Adipocyte (in vitro differentiated cells): Measurements from ENCODE around the gene FAM199X.

ENCODE experiments used
- DNase-seq: peaks from one replicate; pipeline ENCODE4 v3.0.0-alpha.2; 2015; ENCODE audit warnings: low read depth
- H3K27me3 ChIP-seq: replicated peaks from 2 replicates; pipeline ENCODE4 v1.7.0; 2013; ENCODE audit warnings: mild to moderate bottlenecking, low read length, moderate library complexity; ENCODE audit not compliant: control insufficient read depth, insufficient read depth
- H3K36me3 ChIP-seq: 2 replicates; pipeline ENCODE4 v1.7.0; 2013; ENCODE audit warnings: low read length, mild to moderate bottlenecking, moderate library complexity; ENCODE audit not compliant: control insufficient read depth, insufficient read depth, severe bottlenecking
- H3K4me1 ChIP-seq: 2 replicates; pipeline ENCODE4 v1.7.0; 2013; ENCODE audit warnings: mild to moderate bottlenecking, low read length, moderate library complexity; ENCODE audit not compliant: control insufficient read depth, insufficient read depth
- H3K4me3 ChIP-seq: 2 replicates; pipeline ENCODE4 v1.7.0; 2013; ENCODE audit warnings: mild to moderate bottlenecking, low read length, moderate library complexity
- H3K9ac ChIP-seq: 2 replicates; pipeline ENCODE4 v1.7.0; 2013; ENCODE audit warnings: mild to moderate bottlenecking, low read length, moderate library complexity
- H3K9me3 ChIP-seq: 2 replicates; pipeline ENCODE4 v1.7.0; 2013; ENCODE audit warnings: mild to moderate bottlenecking, low read length, moderate library complexity; ENCODE audit not compliant: control insufficient read depth

FAM199X gene

GRCh38 chrX:104165894-104166734, at the start of gene FAM199X:
Gene FAM199X, plus strand, starts transcription at chrX:104166453. Its CDS starts 333 bp downstream, at chrX:104166786.
- H3K36me3 ChIP-seq: peaks cover 2% of the 10 kb centered on the region
- peak within 1 kb of the TSS; percentile 89 for H3K4me3 ChIP-seq
- H3K9me3 ChIP-seq: no peaks in the 10 kb centered on the region
- peaks cover 12% of the 10 kb centered on the region for H3K4me1 ChIP-seq
- H3K9ac ChIP-seq: peak within 1 kb of the TSS; percentile 92
- H3K27me3 ChIP-seq: peaks cover 5% of the 10 kb centered on the region
- peak; percentile 89 for DNase-seq

GRCh38 chrX:104117759-104118158, 48.5 kb upstream of the FAM199X start:
- no peak for DNase-seq
- peaks cover 8% of the 10 kb centered on the region for H3K9me3 ChIP-seq
- peaks cover 35% of the 10 kb centered on the region for H3K27me3 ChIP-seq
- no peaks in the 10 kb centered on the region for H3K36me3 ChIP-seq
- H3K4me1 ChIP-seq: no peaks in the 10 kb centered on the region
- no peak overlapping the region for H3K9ac ChIP-seq
- no peak overlapping the region for H3K4me3 ChIP-seq

DNA sequence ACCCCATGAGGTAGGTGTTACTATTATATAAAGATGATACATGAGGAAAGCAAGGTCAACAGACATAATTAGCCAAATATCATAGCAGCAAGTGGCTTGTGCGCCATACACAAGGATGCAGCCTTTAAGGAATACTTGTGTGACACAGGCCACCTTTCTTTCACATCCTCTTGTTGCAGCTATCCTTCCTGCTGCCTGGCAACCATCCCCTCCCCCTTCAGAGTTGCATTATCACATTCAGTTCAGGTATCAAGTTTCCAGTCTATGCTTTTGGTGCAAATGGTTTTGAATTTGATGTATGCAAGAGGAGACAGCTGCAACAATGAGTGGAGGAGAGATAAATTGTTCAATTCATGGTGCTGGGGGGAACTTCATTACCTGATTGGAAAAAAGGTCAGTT, 47.5 kb upstream of the FAM199X start:
- H3K4me1 ChIP-seq: no peaks in the 10 kb centered on the region
- peaks cover 34% of the 10 kb centered on the region for H3K27me3 ChIP-seq
- no peak overlapping the region for H3K9ac ChIP-seq
- no peak overlapping the region for H3K4me3 ChIP-seq
- no peak for DNase-seq
- H3K36me3 ChIP-seq: no peaks in the 10 kb centered on the region
- peaks cover 8% of the 10 kb centered on the region for H3K9me3 ChIP-seq

GRCh38 chrX:104122829-104123228, 43.4 kb upstream of the FAM199X start:
- Histone ChIP-seq H3K9me3 (peaks cover 8% of the 10 kb centered on the region), H3K4me1 (no peaks in the 10 kb centered on the region), H3K4me3 (no peak overlapping the region), H3K27me3 (peaks cover 12% of the 10 kb centered on the region), H3K36me3 (no peaks in the 10 kb centered on the region), H3K9ac (no peak overlapping the region)
- DNase-seq: no peak

DNA sequence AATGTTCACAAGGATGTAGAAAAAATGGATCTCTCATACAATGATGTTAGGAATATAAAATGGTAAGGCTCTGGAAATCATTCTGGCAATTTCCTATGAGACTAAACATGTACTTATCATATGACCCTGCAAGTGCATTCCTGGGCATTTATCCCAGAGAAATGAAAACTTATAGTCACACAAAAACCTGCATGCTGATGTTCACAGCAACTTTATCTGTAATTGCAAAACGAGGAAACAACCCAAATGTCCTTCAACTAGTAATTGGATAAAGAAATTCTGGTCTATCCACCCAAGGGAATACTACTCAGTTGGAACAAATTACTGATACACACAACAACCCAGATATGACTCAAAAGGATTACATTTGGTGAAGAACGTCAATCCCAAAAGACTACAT, 39.4 kb upstream of the FAM199X start:
- Histone ChIP-seq H3K9ac (no peak overlapping the region), H3K4me3 (no peak overlapping the region), H3K27me3 (peaks cover 7% of the 10 kb centered on the region), H3K36me3 (peaks cover 5% of the 10 kb centered on the region), H3K9me3 (no peaks in the 10 kb centered on the region), H3K4me1 (no peaks in the 10 kb centered on the region)
- no peak for DNase-seq

DNA sequence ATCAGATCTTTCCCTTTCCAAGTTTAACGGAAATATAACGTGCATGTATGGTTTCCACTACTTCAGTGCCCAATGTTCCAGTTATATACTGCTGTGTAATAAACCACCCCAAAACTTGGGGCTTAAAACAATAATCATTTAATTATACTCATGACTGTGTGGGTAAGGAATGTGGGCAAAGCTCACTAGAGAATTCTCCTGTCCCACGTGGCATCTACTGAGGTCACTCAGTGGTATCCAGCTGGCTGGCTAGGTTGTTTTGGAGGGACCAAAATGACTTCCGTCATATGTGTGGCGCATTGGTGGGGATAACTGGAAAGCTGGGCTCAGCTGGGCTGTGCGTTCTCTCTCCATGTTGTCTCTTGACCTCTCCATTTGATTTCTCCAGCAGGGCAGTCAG, 35.4 kb upstream of the FAM199X start:
- Histone ChIP-seq H3K27me3 (peaks cover 20% of the 10 kb centered on the region), H3K4me1 (peaks cover under 1% of the 10 kb centered on the region), H3K36me3 (peaks cover 5% of the 10 kb centered on the region), H3K9me3 (no peaks in the 10 kb centered on the region), H3K4me3 (no peak overlapping the region), H3K9ac (no peak overlapping the region)
- DNase-seq: no peak

- peaks cover 18% of the 10 kb centered on the region for H3K27me3 ChIP-seq
- H3K9me3 ChIP-seq: no peaks in the 10 kb centered on the region
- no peak overlapping the region for H3K9ac ChIP-seq
- H3K4me3 ChIP-seq: no peak overlapping the region
- no peak for DNase-seq
- peaks cover 5% of the 10 kb centered on the region for H3K36me3 ChIP-seq
- peaks cover 5% of the 10 kb centered on the region for H3K4me1 ChIP-seq
Measured at GRCh38 chrX:104134583-104135261, 31.5 kb upstream of the FAM199X start.

GRCh38 chrX:104135677-104136076, 30.6 kb upstream of the FAM199X start:
- DNase-seq: peak; percentile 7
- Histone ChIP-seq H3K27me3 (peaks cover 18% of the 10 kb centered on the region), H3K4me3 (no peak overlapping the region), H3K9me3 (no peaks in the 10 kb centered on the region), H3K9ac (no peak overlapping the region), H3K36me3 (no peaks in the 10 kb centered on the region), H3K4me1 (peaks cover 5% of the 10 kb centered on the region)

- Histone ChIP-seq H3K27me3 (peaks cover 18% of the 10 kb centered on the region), H3K9me3 (no peaks in the 10 kb centered on the region), H3K36me3 (no peaks in the 10 kb centered on the region), H3K4me1 (peaks cover 5% of the 10 kb centered on the region), H3K4me3 (peak overlapping the region; percentile 75), H3K9ac (peak overlapping the region; percentile 74)
- peak; percentile 94 for DNase-seq
Measured at GRCh38 chrX:104136241-104137019, 29.8 kb upstream of the FAM199X start.

- Histone ChIP-seq H3K36me3 (no peaks in the 10 kb centered on the region), H3K27me3 (peaks cover 18% of the 10 kb centered on the region), H3K4me1 (peaks cover 5% of the 10 kb centered on the region), H3K9me3 (no peaks in the 10 kb centered on the region), H3K4me3 (no peak overlapping the region), H3K9ac (no peak overlapping the region)
- DNase-seq: peak; percentile 15
Measured at GRCh38 chrX:104137496-104137895, 28.8 kb upstream of the FAM199X start.
